GM10266 (cell line): ENCODE results near the gene MTHFS.

Experiments
- DNase-seq: peaks from one replicate; pipeline ENCODE4 v3.0.0; 2012; ENCODE audit errors: extremely low spot score
- CTCF ChIP-seq: IDR thresholded peaks from 2 replicates; pipeline ENCODE4 v1.5.1; 2012; ENCODE audit warnings: mild to moderate bottlenecking, low read depth; ENCODE audit not compliant: control insufficient read depth, insufficient read depth; ENCODE audit errors: missing control alignments

Gene MTHFS

DNA sequence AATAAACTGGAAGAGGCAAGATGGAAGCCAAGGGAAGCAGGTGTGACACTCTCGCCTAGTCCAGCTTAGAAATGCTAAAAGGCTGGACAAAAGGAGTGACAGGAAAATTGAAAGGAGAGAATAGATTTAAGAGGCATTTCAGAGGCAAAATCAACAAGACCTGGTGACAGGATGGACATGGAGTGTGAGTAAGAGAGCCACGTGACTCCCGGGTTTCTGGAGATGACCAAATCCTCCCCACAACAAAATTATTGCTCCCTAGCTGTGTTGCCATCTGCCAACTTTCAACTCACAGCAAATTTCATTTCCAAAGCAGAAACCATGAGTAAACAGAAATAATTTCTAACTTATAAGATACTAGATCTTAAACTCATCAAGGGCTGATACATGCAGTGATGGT lies 52.6 kb downstream of the MTHFS start:
- TF ChIP-seq CTCF, result no peak
- no peak for DNase-seq

DNA sequence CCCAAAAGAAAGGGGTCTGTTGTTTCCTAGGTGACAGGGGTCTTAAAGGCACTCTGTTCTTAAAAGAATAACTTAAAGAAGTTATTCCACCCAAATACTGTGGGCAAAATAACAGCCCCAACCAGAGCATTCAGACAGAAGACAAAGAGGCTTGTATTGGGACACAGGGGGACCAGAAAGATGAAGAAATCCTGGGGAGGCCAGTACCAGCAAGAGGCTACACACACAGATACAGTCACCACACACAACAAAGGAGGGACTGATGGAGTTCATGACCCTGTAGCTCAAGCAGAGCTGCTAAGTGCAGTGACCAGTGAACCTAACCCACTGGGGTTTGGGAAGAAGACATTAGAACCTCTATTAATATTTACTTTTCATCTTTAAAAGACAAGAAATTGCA lies 59.0 kb downstream of the MTHFS start:
- no peak for DNase-seq
- TF ChIP-seq CTCF, result no peak

DNA sequence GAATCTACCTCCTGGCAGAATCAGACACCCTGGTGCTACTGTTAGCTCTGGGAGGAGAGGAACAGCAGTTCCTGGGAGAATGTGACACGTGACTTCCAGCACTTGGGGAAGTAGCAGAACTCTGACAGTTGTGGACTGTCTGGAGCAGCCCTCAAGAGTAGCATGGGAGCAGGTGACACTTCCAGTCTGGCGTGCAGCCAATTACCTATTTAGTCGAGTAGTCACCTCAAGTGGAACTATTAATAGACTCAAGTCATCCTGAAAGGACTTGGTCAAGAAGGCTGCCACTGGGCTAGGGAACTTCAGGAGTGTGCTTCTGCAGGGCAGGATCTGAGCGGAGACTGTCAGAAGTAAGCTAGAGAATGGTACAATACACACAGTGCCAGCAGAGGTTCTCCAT lies 62.3 kb downstream of the MTHFS start:
- DNase-seq, result no peak
- no peak for TF ChIP-seq CTCF

GRCh38 chr15:79832367-79833120 lies 64.3 kb downstream of the MTHFS start:
- DNase-seq, result no peak
- TF ChIP-seq CTCF, result no peak

- TF ChIP-seq CTCF, result no peak
- DNase-seq, result no peak
Observed at GRCh38 chr15:79831604-79832003, 65.2 kb downstream of the MTHFS start.

- TF ChIP-seq CTCF, result no peak
- no peak for DNase-seq
Observed at GRCh38 chr15:79829950-79830349, 66.9 kb downstream of the MTHFS start.

- TF ChIP-seq CTCF, result no peak
- no peak for DNase-seq
Observed at GRCh38 chr15:79828447-79828846, 68.4 kb downstream of the MTHFS start.
